Measurements from ENCODE around the gene MAGI1.
"Not testable (repeated sequence)": the region's sequence is repeated elsewhere in the genome, so short reads cannot be mapped to it uniquely, and the experiment has no call there.

The MAGI1 gene

DNA sequence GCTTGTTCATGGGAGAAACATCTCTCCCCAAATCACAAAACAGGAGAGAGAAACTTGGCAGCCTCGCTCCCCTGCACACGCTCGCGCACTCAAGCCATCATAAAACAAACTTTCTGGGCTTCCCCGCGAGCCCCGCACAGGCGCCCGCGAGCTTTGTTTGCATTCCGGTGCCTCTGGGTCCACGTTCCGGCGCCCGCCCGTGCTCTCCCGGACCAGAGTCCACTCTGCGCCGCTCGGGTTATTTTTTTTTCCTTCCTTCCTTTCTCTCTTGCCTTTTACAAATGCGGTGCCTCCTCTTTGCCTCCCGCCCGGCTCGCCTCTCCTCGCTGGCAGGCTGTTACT is 363 bp downstream of the MAGI1 start:
- no peak for DNase-seq

DNA sequence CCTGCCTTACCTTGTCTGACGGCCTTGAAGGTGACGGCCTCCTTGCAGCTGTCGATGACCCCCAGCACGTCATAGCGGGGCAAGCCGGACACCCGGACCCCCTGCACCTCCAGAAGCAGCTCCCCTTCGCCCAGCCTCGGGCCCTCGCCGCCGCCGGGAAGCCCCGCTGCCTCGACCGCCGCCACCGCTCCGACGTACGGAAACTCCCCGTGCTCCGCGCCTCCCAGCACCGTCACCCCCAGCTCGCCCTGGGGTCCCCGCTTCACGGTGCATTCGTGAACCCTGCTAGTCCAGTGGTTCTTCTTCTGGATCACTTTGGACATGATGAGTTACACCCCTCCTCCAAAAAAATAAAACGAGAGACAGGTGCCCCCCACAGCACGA is 740 bp downstream of the MAGI1 start:
- DNase-seq: no peak

- DNase-seq: peak; percentile 17
Observed at GRCh38 chr3:66037330-66037985, 1.3 kb downstream of the MAGI1 start.

- no peak for DNase-seq
Observed at GRCh38 chr3:66036586-66037148, 2.1 kb downstream of the MAGI1 start.

- no peak for DNase-seq
Observed at GRCh38 chr3:66035763-66036477, 2.8 kb downstream of the MAGI1 start.

GRCh38 chr3:66033241-66034138 is 5.2 kb downstream of the MAGI1 start:
- no peak for DNase-seq

- DNase-seq: no peak
Observed at GRCh38 chr3:66031102-66031698, 7.5 kb downstream of the MAGI1 start.

GRCh38 chr3:66029443-66029842 is 9.3 kb downstream of the MAGI1 start:
- DNase-seq: no peak

DNA sequence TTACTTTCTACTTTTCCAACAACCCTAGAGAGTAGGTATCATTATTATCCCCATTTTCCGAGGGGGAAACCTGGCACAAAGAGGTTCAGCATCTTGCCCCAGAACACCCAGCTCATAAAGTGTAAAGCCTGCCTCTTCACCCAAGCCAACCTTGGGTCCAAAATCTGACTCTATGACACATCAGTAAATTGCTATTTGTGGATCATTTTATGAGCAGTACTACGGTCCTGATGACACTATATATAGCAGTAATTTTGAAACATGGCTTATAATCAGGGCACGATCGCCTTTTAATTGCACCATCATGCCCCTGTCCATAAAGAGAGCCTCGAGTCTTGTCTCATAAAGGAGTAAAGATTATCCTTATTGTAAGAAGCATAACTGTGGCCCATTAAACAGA is 9.7 kb downstream of the MAGI1 start:
- DNase-seq: no peak

DNA sequence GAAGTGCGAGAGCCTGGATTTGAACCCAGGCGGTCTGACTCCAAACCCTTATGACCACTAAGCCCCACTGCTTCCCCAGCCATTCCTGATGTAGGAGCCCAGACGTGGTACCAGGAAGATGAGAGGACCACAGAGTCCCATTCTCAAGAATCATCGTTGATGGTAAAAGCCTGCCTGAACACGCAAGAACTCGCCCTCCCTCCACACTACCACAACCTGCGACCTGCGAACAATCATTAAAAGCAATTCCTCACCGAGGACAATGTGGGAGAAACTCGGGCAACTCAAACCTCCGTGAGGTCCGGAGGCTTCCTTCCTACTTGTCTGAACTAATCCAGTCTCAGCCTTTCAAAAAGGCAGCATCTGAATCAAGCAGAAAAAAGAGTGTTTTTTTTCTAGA is 10.3 kb downstream of the MAGI1 start:
- no peak for DNase-seq

GRCh38 chr3:66027099-66027498 is 11.6 kb downstream of the MAGI1 start:
- not testable (repeated sequence) for DNase-seq

DNA sequence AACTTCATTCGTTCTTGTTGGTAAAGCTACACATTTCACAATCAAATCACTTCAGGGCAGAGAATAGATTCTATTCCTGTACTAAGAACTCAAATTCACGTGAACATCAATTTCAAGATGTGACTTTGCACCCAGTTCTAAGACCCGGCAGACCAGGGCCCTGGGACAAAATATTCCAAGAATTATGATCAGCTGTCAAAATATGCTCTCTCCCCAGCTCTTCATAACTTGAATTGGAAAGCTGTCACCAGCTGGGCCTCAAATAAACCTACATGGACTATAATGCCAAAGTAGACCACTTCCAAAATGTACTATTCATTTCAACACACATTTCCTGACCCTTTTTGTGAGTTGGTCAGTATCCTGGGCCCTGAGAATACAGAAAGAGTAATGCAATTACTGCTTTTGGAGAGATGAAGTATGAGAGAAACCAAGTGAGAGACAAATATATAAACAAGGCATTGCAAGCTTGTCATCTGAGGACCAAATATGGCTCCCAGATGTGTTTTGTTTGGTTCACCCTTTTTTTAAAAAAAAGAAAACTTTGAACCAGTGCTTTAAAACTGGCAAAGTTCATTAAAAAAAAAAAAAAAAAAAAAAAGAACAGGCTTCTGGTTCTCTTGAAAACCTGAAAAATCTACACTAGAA is 14.9 kb downstream of the MAGI1 start:
- DNase-seq: no peak

DNA sequence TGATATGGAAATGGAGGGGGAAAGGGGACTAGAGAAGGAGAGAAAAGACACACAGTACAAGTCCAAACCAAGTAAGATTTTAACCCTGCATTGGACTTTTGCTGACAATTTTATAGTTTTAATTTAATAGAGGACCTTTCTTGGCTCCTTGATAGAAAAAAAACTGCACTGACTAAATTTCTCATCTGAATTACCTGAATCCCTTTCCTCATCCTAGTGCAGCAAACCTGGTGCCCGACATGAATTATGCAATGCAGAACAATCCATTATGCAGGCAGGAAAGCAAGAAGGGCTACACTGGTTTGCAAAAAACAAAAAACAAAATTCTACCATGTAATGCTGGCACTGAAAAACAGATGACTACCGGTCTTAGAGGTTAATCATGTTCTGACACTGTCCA is 15.5 kb downstream of the MAGI1 start:
- no peak for DNase-seq

- no peak for DNase-seq
Observed at GRCh38 chr3:66021731-66022131, 17.0 kb downstream of the MAGI1 start.

- no peak for DNase-seq
Observed at GRCh38 chr3:66019896-66020295, 18.8 kb downstream of the MAGI1 start.

DNA sequence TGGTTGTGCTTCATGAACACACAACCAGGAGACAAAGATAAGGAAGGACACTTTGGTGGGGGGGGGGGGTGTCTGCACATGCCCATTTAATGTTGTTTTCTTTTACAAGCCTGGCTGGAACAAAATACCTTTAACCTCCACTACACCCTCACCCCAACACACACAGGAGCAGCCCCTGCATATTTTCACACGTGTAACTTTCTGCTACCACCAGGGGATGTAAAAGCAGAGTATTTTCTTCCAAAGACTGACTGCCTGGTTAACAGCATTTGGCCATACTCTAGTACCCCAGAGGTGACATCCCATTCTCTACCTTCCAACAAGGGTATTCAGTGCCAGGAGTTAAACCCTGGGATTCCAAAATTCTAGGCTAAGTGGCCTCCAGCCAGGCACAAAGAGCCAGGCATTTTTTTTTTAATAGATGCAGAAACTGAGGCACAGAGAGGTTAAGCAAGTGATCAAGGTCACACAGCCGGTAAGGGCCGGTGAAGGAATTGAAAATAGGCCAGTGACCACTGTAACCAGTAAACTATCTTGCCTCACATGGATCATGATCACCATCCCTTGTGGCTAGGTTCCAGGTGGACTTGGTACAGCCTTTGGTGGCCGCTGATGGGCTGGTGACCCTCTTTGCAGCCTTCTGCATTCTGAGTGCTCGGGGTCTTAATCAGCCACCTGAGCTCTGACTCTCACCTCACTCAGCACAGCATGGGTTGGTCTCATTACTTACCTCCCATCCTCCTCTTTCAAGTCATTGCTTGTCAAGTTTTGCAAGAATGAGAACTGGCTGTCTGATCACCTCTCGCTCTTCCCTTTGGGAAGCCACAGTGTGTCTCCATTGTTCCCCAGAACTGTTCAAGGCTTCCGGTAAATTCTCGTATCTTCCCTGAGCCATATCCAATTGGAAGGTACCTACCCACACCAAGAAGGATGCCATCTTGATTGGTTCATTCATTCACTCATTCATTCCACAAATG is 20.4 kb downstream of the MAGI1 start:
- no peak for DNase-seq

DNA sequence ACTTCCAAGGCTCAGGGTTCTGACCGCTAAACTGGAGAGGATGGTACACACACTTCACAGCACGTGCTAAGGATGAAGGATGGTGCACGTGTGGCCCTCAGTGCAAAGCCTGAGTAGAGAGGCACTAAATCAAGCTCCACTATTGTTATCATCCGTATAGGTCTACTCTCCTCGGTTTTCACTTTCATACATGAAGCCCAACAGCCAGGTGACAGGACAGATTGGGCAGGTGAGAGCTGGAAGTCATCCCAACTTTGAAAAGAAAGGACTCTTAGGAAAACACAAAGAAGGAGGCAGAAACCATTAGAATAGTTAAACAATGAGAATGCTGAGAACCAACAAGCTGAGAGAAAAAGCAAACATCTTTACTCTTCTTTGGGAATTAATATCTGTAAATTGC is 21.1 kb downstream of the MAGI1 start:
- DNase-seq: peak; percentile 14

GRCh38 chr3:66017084-66017483 is 21.6 kb downstream of the MAGI1 start:
- no peak for DNase-seq

DNA sequence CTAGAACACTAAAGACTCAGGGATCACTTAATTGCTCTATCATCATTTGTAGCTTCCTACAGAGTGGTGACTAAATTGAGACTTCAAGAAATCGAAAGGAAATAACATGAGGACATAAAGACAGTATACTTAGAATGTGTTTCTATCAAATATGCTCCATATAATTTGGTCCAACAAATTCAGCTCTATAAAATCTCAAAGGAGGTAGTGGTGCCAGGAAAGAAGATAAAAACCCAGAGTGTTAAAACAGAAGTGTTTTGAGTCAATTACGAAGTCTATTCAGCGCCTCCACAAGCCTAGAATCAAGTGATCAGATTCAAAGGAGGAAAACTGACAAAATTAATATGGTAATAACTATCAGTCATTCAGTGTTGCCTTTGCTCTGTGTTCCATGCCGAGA is 22.9 kb downstream of the MAGI1 start:
- DNase-seq: no peak

DNA sequence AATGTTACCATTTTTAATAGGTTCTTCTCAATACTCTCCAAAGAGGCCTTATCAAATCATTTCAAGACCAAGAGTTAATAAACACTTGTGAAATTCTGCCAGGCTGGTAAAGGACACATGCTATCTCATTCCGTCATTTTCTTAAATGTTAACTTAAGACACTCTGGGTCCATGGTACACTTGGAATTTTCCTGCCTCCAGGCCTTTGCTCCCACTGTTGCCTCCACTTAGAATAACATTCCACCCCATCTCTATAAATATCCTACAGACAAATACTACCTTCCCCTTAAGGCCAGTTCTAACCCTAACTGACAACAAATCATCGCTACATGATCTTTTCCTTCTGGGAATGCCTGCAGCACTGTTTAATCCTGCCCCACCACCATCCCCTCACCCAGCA is 24.1 kb downstream of the MAGI1 start:
- DNase-seq: no peak

GRCh38 chr3:66014056-66014455 is 24.7 kb downstream of the MAGI1 start:
- no peak for DNase-seq

Measured in NCI-H1105 treated with DMSO at 0.1 percent for 48 hours (cell line).